SKM-1 (cell line): ENCODE measurements around the gene THY1.

Experiments used
- DNase-seq: peaks from one replicate; lab custom pipeline; 2025; ENCODE audit not compliant: unreplicated experiment; lab: John Stamatoyannopoulos, UW

Gene THY1

GRCh38 chr11:119371067-119371601, 51.8 kb downstream of the THY1 start:
- no peak for DNase-seq

DNA sequence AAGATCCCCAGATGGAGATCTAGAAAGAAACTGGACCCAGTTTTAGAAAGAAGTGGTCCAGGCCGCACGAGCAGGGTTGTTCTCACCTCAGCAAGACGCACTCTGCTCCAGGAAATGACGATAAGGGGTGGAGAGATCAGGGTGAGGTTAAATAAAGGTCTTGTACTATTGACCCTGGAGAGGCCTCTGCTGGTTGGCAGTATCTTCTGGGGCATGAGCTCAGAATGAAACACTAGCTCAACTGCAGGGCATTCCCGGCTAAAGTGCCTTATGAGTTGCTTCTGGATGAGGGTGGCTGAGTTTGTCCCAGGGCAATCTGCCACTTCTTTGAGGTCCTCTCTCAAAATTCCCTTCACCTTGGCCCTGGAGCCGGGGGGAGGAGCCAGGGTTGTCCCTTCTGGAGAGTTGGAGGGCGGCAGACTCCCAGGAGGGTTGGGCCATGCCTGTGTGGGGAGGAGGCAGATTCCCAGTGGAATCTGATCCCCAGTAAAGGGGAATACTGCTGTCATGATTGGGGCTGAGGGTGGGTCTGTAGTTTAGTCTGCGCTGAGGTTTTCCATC, 52.4 kb downstream of the THY1 start:
- DNase-seq = no peak

GRCh38 chr11:119369132-119369925, 53.6 kb downstream of the THY1 start:
- no peak for DNase-seq

DNA sequence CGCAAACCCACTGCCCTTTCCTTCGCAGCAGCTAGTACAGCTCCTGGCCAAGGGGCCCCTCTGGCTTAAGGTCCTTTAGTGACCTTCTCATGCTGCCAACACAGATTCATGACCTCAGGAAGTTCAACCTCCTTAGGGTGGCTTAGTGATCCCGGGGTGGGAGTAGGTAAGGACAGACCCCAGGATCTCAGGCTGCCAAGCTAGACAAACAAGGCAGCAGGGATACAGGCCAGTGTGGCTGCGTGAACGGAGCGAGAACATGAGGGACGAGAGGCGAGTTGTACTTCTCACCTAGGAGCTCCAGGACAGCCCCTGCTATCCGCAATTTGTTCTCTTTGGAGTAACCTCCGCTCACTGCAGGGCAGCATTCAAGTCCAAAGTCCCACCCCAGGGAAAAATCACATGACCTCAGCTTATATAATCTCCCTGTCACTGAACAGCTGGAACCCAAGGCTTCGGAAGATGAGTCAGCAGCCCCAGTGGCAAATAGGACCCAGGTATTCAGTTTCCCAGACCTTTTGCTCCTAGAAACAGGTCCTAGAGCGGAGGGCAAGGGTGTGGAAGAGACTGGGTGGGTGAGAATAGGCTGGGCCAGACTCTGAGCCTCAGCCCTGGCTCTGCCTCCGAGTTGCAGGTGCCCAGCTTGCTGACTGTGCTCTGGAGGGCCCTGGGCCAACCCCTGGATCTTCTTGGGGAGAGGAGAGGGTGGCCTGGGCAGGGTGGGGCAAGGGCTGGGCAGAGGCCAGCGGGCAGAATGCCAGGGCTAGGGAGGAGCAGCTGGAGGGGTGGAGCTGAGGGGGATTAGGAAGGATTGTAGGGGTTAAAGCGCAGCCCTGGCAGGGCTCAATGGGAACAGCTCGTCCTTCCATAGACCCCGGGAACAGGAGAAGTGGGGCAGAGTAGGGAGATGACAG, 54.6 kb downstream of the THY1 start:
- DNase-seq = no peak

- peak; percentile 83 for DNase-seq
Measured at GRCh38 chr11:119367661-119368120, 55.3 kb downstream of the THY1 start.
